ENCODE measurements around the gene AGRN.
"Not testable (repeated sequence)": the region's sequence is repeated elsewhere in the genome, so short reads cannot be mapped to it uniquely, and the experiment has no call there.

The AGRN gene

DNA sequence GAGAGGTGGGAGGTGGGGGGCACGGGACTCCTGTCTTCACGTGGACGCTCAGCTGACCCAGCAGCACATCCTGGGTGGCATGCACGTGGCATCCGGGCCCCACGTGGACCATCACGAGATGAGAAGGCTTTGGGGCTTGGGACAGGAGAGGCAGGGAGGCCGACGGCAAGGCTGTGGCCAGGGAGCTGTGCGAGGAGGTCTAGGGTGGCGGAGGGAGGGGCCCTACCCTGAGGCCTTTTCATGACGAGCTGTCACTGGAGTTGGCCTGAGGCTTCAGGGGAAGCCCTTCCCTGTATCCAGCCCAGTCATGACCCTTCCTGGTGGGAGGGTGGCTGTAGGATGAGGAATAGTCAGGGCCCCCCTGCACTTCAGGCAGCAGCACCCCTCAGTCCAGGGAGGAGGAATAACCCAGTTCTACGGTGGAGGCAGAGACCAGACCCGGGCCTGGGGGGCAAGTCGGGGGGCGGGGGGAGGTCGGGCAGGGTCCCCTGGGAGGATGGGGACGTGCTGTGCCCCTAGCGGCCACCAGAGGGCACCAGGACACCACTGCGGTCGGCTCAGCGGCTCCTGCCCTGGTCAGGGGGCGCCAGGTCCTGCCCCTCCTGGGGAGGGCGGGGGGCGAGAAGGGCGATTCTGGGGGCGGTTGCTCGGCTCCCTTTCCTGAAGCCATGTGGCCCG, 36.0 kb upstream of the AGRN start:
- Histone ChIP-seq H4K91ac (ENCODE audit: low read length) (no peak overlapping the region), H3K4me3 (ENCODE audit: insufficient read depth in 1 of 2, low read depth in 1 of 2, low read length in 2 of 2) (no peak overlapping the region), H3K27ac (ENCODE audit: low read length, poor library complexity, severe bottlenecking) (no peak overlapping the region), H3K23ac (ENCODE audit: low read length in 2 of 2) (no peak overlapping the region), H3K14ac (ENCODE audit: low read length in 2 of 2) (no peak overlapping the region), H3K4me2 (ENCODE audit: low read length, poor library complexity, severe bottlenecking) (peak overlapping the region; percentile 57), H3K79me1 (replicated peaks; ENCODE audit: low read length, poor library complexity, severe bottlenecking) (no peaks in the 10 kb centered on the region), H2AFZ (ENCODE audit: low read depth, low read length) (no peak overlapping the region), H3K4ac (ENCODE audit: low read depth in 1 of 2, low read length in 2 of 2) (no peak overlapping the region), H3K18ac (ENCODE audit: low read depth in 1 of 2, low read length in 2 of 2) (no peak overlapping the region), H2AK5ac (ENCODE audit: low read length, severe bottlenecking) (no peak overlapping the region), H3K4me1 (ENCODE audit: control insufficient read depth, insufficient read depth, low read depth, low read length) (peaks cover 9% of the 10 kb centered on the region), H2BK120ac (ENCODE audit: low read depth, low read length) (no peak overlapping the region), H2BK12ac (ENCODE audit: low read length in 2 of 2) (no peak overlapping the region), H3K9me3 (ENCODE audit: control insufficient read depth, low read length) (no peaks in the 10 kb centered on the region), H3K27me3 (ENCODE audit: control insufficient read depth in 1 of 2, insufficient read depth in 1 of 2, low read length in 2 of 2) (peaks cover 22 to 74% of the 10 kb centered on the region in 2 experiments), H3K36me3 (ENCODE audit: control insufficient read depth in 1 of 2, insufficient read depth in 2 of 2, low read depth in 1 of 2, low read length in 2 of 2) (no peaks in the 10 kb centered on the region), H2BK15ac (ENCODE audit: low read depth, poor library complexity, severe bottlenecking) (no peak overlapping the region), H2BK5ac (ENCODE audit: low read depth, low read length, poor library complexity, severe bottlenecking) (no peak overlapping the region), H3K9ac (ENCODE audit: low read length) (no peak overlapping the region), H4K8ac (ENCODE audit: low read length) (peak overlapping the region; percentile 67)
- WGBS, result 18% methylated on average over 29 of the region's 29 CpGs
- DNase-seq, result peak; percentile 42

- Histone ChIP-seq H3K27me3 (ENCODE audit: control insufficient read depth in 1 of 2, insufficient read depth in 1 of 2, low read length in 2 of 2) (peaks cover 22 to 76% of the 10 kb centered on the region in 2 experiments), H2AFZ (ENCODE audit: low read depth, low read length) (no peak overlapping the region), H3K79me1 (replicated peaks; ENCODE audit: low read length, poor library complexity, severe bottlenecking) (no peaks in the 10 kb centered on the region), H3K4ac (ENCODE audit: low read depth in 1 of 2, low read length in 2 of 2) (no peak overlapping the region), H4K8ac (ENCODE audit: low read length) (no peak overlapping the region), H3K4me3 (ENCODE audit: insufficient read depth in 1 of 2, low read depth in 1 of 2, low read length in 2 of 2) (no peak overlapping the region), H3K23ac (ENCODE audit: low read length in 2 of 2) (no peak overlapping the region), H4K91ac (ENCODE audit: low read length) (no peak overlapping the region), H3K4me1 (ENCODE audit: control insufficient read depth, insufficient read depth, low read depth, low read length) (peaks cover 9% of the 10 kb centered on the region), H3K27ac (ENCODE audit: low read length, poor library complexity, severe bottlenecking) (no peak overlapping the region), H3K14ac (ENCODE audit: low read length in 2 of 2) (no peak overlapping the region), H3K9ac (ENCODE audit: low read length) (no peak overlapping the region), H3K4me2 (ENCODE audit: low read length, poor library complexity, severe bottlenecking) (peak overlapping the region; percentile 57), H2AK5ac (ENCODE audit: low read length, severe bottlenecking) (no peak overlapping the region), H2BK5ac (ENCODE audit: low read depth, low read length, poor library complexity, severe bottlenecking) (no peak overlapping the region), H3K18ac (ENCODE audit: low read depth in 1 of 2, low read length in 2 of 2) (no peak overlapping the region), H3K9me3 (ENCODE audit: control insufficient read depth, low read length) (no peaks in the 10 kb centered on the region), H2BK12ac (ENCODE audit: low read length in 2 of 2) (no peak overlapping the region), H2BK120ac (ENCODE audit: low read depth, low read length) (no peak overlapping the region), H3K36me3 (ENCODE audit: control insufficient read depth in 1 of 2, insufficient read depth in 2 of 2, low read depth in 1 of 2, low read length in 2 of 2) (no peaks in the 10 kb centered on the region), H2BK15ac (ENCODE audit: low read depth, poor library complexity, severe bottlenecking) (no peak overlapping the region)
- WGBS, result 66% methylated on average over 6 of the region's 12 CpGs
- DNase-seq, result no peak
Measured at GRCh38 chr1:984476-984814, 35.5 kb upstream of the AGRN start.

GRCh38 chr1:985126-985525, 34.8 kb upstream of the AGRN start:
- no peak for DNase-seq
- no peak overlapping the region for H3K14ac ChIP-seq (ENCODE audit: low read length in 2 of 2)
- no peak overlapping the region for H4K8ac ChIP-seq (ENCODE audit: low read length)
- H3K79me1 ChIP-seq (replicated peaks; ENCODE audit: low read length, poor library complexity, severe bottlenecking), result no peaks in the 10 kb centered on the region
- H3K4me2 ChIP-seq (ENCODE audit: low read length, poor library complexity, severe bottlenecking), result no peak overlapping the region
- H3K18ac ChIP-seq (ENCODE audit: low read depth in 1 of 2, low read length in 2 of 2), result no peak overlapping the region
- no peak overlapping the region for H2BK120ac ChIP-seq (ENCODE audit: low read depth, low read length)
- H2AK5ac ChIP-seq (ENCODE audit: low read length, severe bottlenecking), result no peak overlapping the region
- H3K4me3 ChIP-seq (ENCODE audit: insufficient read depth in 1 of 2, low read depth in 1 of 2, low read length in 2 of 2), result no peak overlapping the region
- no peak overlapping the region for H3K23ac ChIP-seq (ENCODE audit: low read length in 2 of 2)
- WGBS, result 89% methylated on average over 13 of the region's 13 CpGs
- no peak overlapping the region for H2BK15ac ChIP-seq (ENCODE audit: low read depth, poor library complexity, severe bottlenecking)
- H3K9ac ChIP-seq (ENCODE audit: low read length), result no peak overlapping the region
- no peak overlapping the region for H2BK12ac ChIP-seq (ENCODE audit: low read length in 2 of 2)
- H3K27ac ChIP-seq (ENCODE audit: low read length, poor library complexity, severe bottlenecking), result no peak overlapping the region
- peaks cover 22 to 71% of the 10 kb centered on the region in 2 experiments for H3K27me3 ChIP-seq (ENCODE audit: control insufficient read depth in 1 of 2, insufficient read depth in 1 of 2, low read length in 2 of 2)
- H2AFZ ChIP-seq (ENCODE audit: low read depth, low read length), result no peak overlapping the region
- no peaks in the 10 kb centered on the region for H3K9me3 ChIP-seq (ENCODE audit: control insufficient read depth, low read length)
- no peak overlapping the region for H4K91ac ChIP-seq (ENCODE audit: low read length)
- peaks cover 9% of the 10 kb centered on the region for H3K4me1 ChIP-seq (ENCODE audit: control insufficient read depth, insufficient read depth, low read depth, low read length)
- no peak overlapping the region for H3K4ac ChIP-seq (ENCODE audit: low read depth in 1 of 2, low read length in 2 of 2)
- no peaks in the 10 kb centered on the region for H3K36me3 ChIP-seq (ENCODE audit: control insufficient read depth in 1 of 2, insufficient read depth in 2 of 2, low read depth in 1 of 2, low read length in 2 of 2)
- no peak overlapping the region for H2BK5ac ChIP-seq (ENCODE audit: low read depth, low read length, poor library complexity, severe bottlenecking)

- not testable (repeated sequence) for H2AFZ ChIP-seq (ENCODE audit: low read depth, low read length); H2BK15ac ChIP-seq (ENCODE audit: low read depth, poor library complexity, severe bottlenecking); H4K8ac ChIP-seq (ENCODE audit: low read length); H3K4me1 ChIP-seq (ENCODE audit: control insufficient read depth, insufficient read depth, low read depth, low read length); H2AK5ac ChIP-seq (ENCODE audit: low read length, severe bottlenecking); H3K23ac ChIP-seq (ENCODE audit: low read length in 2 of 2); H3K4ac ChIP-seq (ENCODE audit: low read depth in 1 of 2, low read length in 2 of 2); H4K91ac ChIP-seq (ENCODE audit: low read length); H3K9ac ChIP-seq (ENCODE audit: low read length); H3K14ac ChIP-seq (ENCODE audit: low read length in 2 of 2); H2BK12ac ChIP-seq (ENCODE audit: low read length in 2 of 2); DNase-seq; H3K9me3 ChIP-seq (ENCODE audit: control insufficient read depth, low read length); H3K36me3 ChIP-seq (ENCODE audit: control insufficient read depth in 1 of 2, insufficient read depth in 2 of 2, low read depth in 1 of 2, low read length in 2 of 2); H2BK5ac ChIP-seq (ENCODE audit: low read depth, low read length, poor library complexity, severe bottlenecking); H3K27ac ChIP-seq (ENCODE audit: low read length, poor library complexity, severe bottlenecking); H3K4me2 ChIP-seq (ENCODE audit: low read length, poor library complexity, severe bottlenecking); H2BK120ac ChIP-seq (ENCODE audit: low read depth, low read length); H3K79me1 ChIP-seq (replicated peaks; ENCODE audit: low read length, poor library complexity, severe bottlenecking); H3K18ac ChIP-seq (ENCODE audit: low read depth in 1 of 2, low read length in 2 of 2); H3K4me3 ChIP-seq (ENCODE audit: insufficient read depth in 1 of 2, low read depth in 1 of 2, low read length in 2 of 2)
- H3K27me3 ChIP-seq (ENCODE audit: control insufficient read depth in 1 of 2, insufficient read depth in 1 of 2, low read length in 2 of 2), result peaks cover 12 to 42% of the 10 kb centered on the region in 2 experiments
- WGBS, result 92% methylated on average over 4 of the region's 5 CpGs
Measured at GRCh38 chr1:988061-988460, 31.9 kb upstream of the AGRN start.
